MCF 10A (cell line): ENCODE results near the gene SLC35A3. TPM values are rescaled to one million over a fixed set of nuclear protein-coding genes. Genes with fewer than 3 reads are reported as not detected.
A peak's percentile ranks its signal among the peaks of the same experiment; 100 is the strongest.

ENCODE experiments used
- BruUV-seq: library from RNA; stranded (reverse); fragments of 400-500 nt; replicated peaks from 2 replicates; lab custom pipeline; 2021; lab: Mats Ljungman, UMichigan
- CTCF ChIA-PET: fragments of 300-600 bp; sonication (Branson Sonifier 250); formaldehyde crosslinking; extraction: SDS; loops from one replicate; lab custom pipeline; 2021; ENCODE audit warnings: antibody characterized with exemption, inconsistent platforms; lab: Yijun Ruan, JAX
- POLR2A ChIA-PET: fragments of 300-600, 350-650 bp; sonication (Branson Sonifier 250); formaldehyde crosslinking; extraction: SDS; loops from one replicate; lab custom pipeline; 2020; ENCODE audit warnings: antibody characterized with exemption, inconsistent platforms; lab: Yijun Ruan, JAX
- DNase-seq: peaks from one replicate; pipeline ENCODE4 v3.0.0-alpha.2; 2018; ENCODE audit not compliant: unreplicated experiment
- H3K27ac Mint-ChIP-seq: one replicate; pipeline ENCODE4 v1.8.0; 2022; ENCODE audit warnings: mild to moderate bottlenecking, low read depth, mixed read lengths; ENCODE audit not compliant: unreplicated experiment
- H3K27me3 Mint-ChIP-seq: one replicate; pipeline ENCODE4 v1.8.0; 2022; ENCODE audit warnings: mixed read lengths; ENCODE audit not compliant: insufficient read depth, unreplicated experiment
- H3K36me3 Mint-ChIP-seq: one replicate; pipeline ENCODE4 v1.8.0; 2022; ENCODE audit warnings: mild to moderate bottlenecking, moderate library complexity, mixed read lengths; ENCODE audit not compliant: insufficient read depth, unreplicated experiment
- H3K4me1 Mint-ChIP-seq: one replicate; pipeline ENCODE4 v1.8.0; 2022; ENCODE audit warnings: mixed read lengths; ENCODE audit not compliant: insufficient read depth, unreplicated experiment
- H3K4me3 Mint-ChIP-seq: one replicate; pipeline ENCODE4 v1.8.0; 2022; ENCODE audit warnings: mild to moderate bottlenecking, moderate library complexity, mixed read lengths; ENCODE audit not compliant: unreplicated experiment
- H3K9me3 Mint-ChIP-seq: one replicate; pipeline ENCODE4 v1.8.0; 2022; ENCODE audit warnings: mixed read lengths; ENCODE audit not compliant: unreplicated experiment
- CTCF ChIP-seq: fragments of 200-600 bp; IDR thresholded peaks from one replicate; pipeline ENCODE4 v1.8.0; 2022; ENCODE audit warnings: antibody characterized with exemption, mild to moderate bottlenecking; ENCODE audit not compliant: unreplicated experiment
- intact Hi-C: fragments of 100-400 bp; cut with micrococcal nuclease; formaldehyde crosslinking; loops from 2 replicates; pipeline ENCODE4 v1.14.1; 2022
- total RNA-seq: library from RNA; stranded (reverse); gene quantifications from 2 replicates; pipeline ENCODE4 v1.2.3, GENCODE V29; 2022

SLC35A3 gene
- total RNA-seq, 1 experiment from 2014 or later = 15.1 TPM

- intact Hi-C loops = loop anchor here (2.0 to 10.0 kb wide), 3 partner anchors 95 to 420 kb away; partner anchors contain the start of genes CDC14A, SASS6 and TRMT13
- Mint-ChIP-seq H3K27me3 (no peaks in the 10 kb centered on the region), H3K4me3 (peak overlapping the region; percentile 90), H3K4me1 (peaks cover 13% of the 10 kb centered on the region), H3K27ac (peak overlapping the region; percentile 97), H3K9me3 (no peaks in the 10 kb centered on the region), H3K36me3 (no peaks in the 10 kb centered on the region)
- DNase-seq = no peak
- no TSS peak for BruUV-seq
- CTCF ChIA-PET = interaction anchor here (0.6 kb wide), 1 partner anchor 233 kb away, joined by 6 read pairs; no protein-coding TSS in a partner anchor
- POLR2A ChIA-PET = interaction anchor here (0.6 to 4.7 kb wide), 22 partner anchors 10 to 858 kb away, joined by 3 to 47 read pairs (median 4); partner anchors contain the start of genes AGL, DBT, EXTL2 and RTCA
- no peak for TF ChIP-seq CTCF
These were observed 67.8 kb downstream of the SLC35A3 start for GRCh38 chr1:100037656-100037926.

- intact Hi-C loops = loop anchor here (1.0 to 10.0 kb wide), 5 partner anchors 68 to 419 kb away; partner anchors contain the start of genes AGL, CDC14A, SASS6 and TRMT13
- ChIA-PET POLR2A (interaction anchor here (0.6 to 4.7 kb wide), 24 partner anchors 8 to 857 kb away, joined by 3 to 47 read pairs (median 4); partner anchors contain the start of genes AGL, DBT, EXTL2 and RTCA), CTCF (interaction anchor here (0.6 to 1.7 kb wide), 2 partner anchors 233 to 421 kb away, joined by 4 to 6 read pairs; no protein-coding TSS in a partner anchor)
- no peaks in the 10 kb centered on the region for H3K27me3 Mint-ChIP-seq
- H3K4me1 Mint-ChIP-seq = peaks cover 18% of the 10 kb centered on the region
- H3K9me3 Mint-ChIP-seq = no peaks in the 10 kb centered on the region
- peak overlapping the region; percentile 90 for H3K4me3 Mint-ChIP-seq
- no peaks in the 10 kb centered on the region for H3K36me3 Mint-ChIP-seq
- BruUV-seq = no TSS peak
- no peak for TF ChIP-seq CTCF
- H3K27ac Mint-ChIP-seq = peak overlapping the region; percentile 97
- peak; percentile 84 for DNase-seq
These were observed 68.3 kb downstream of the SLC35A3 start for GRCh38 chr1:100037927-100038659.

- H3K4me3 Mint-ChIP-seq = peak overlapping the region; percentile 90
- POLR2A ChIA-PET = interaction anchor here (0.6 to 4.7 kb wide), 27 partner anchors 9 to 857 kb away, joined by 3 to 47 read pairs (median 5); partner anchors contain the start of genes AGL, DBT, EXTL2 and FRRS1
- no peaks in the 10 kb centered on the region for H3K27me3 Mint-ChIP-seq
- H3K9me3 Mint-ChIP-seq = no peaks in the 10 kb centered on the region
- peaks cover 4% of the 10 kb centered on the region for H3K36me3 Mint-ChIP-seq
- peak; percentile 56 for DNase-seq
- peaks cover 18% of the 10 kb centered on the region for H3K4me1 Mint-ChIP-seq
- CTCF ChIA-PET = interaction anchor here (1.7 kb wide), 1 partner anchor 421 kb away, joined by 4 read pairs; no protein-coding TSS in a partner anchor
- intact Hi-C loops = loop anchor here (1.0 to 10.0 kb wide), 4 partner anchors 68 to 419 kb away; partner anchors contain the start of genes AGL and CDC14A
- peak overlapping the region; percentile 97 for H3K27ac Mint-ChIP-seq
- no TSS peak for BruUV-seq
- no peak for TF ChIP-seq CTCF
These were observed 69.0 kb downstream of the SLC35A3 start for GRCh38 chr1:100038660-100039287.
